HFF-Myc (cell line): ENCODE results near the gene RRP12.
"Not testable (repeated sequence)": the region's sequence is repeated elsewhere in the genome, so short reads cannot be mapped to it uniquely, and the experiment has no call there.

Source experiments
- DNase-seq: peaks from one replicate; pipeline ENCODE4 v3.0.0-alpha.2; 2011; ENCODE audit warnings: low read depth; ENCODE audit errors: extremely low read depth
- H3K4me3 ChIP-seq: replicated peaks from 2 replicates; pipeline ENCODE4 v1.5.1; 2011; ENCODE audit warnings: low read depth, mild to moderate bottlenecking, control low read depth, low read length
- TF ChIP-seq, protein P1 (sequence below): IDR thresholded peaks from 2 replicates; pipeline ENCODE4 v1.5.1; 2012; ENCODE audit warnings: mild to moderate bottlenecking, low read depth, low read length, control low read depth; ENCODE audit errors: missing control alignments

The RRP12 gene

DNA sequence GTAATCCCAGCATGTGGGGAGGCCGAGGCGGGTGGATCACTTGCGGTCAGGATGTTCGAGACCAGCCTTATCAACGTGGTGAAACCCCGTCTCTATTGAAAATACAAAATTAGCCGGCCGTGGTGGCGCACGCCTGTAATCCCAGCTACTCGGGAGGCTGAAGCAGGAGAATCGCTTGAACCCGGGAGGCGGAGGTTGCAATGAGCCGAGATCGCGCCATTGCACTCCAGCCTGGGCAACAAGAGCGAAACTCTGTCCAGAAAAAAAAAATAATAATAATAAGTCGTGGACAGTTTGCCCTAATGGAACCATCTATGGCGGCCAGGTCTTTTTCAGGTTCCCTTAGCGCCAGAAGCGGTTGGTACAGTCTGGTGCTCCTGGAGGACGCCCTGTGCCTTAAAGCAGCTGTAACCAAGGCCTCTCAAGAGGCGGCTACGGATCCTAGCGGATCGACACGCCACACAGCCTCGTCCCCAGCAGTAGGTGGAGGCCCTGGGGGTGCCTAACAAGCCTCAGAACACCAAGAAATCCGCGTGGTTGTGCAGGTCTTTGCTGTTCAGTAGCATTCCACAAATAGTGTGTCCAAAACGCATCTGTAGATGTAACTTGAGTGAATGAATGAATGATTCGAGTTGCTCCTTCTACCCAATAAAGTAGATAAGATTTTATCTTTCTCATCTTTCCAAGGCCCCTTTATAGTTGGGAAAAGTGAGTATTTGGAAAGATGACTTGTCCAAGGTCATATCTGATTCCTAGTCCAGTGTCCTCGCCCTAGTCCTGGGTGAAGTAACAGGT is 25.8 kb upstream of the RRP12 start:
- no peak for DNase-seq
- H3K4me3 ChIP-seq, result peak overlapping the region; percentile 65

DNA sequence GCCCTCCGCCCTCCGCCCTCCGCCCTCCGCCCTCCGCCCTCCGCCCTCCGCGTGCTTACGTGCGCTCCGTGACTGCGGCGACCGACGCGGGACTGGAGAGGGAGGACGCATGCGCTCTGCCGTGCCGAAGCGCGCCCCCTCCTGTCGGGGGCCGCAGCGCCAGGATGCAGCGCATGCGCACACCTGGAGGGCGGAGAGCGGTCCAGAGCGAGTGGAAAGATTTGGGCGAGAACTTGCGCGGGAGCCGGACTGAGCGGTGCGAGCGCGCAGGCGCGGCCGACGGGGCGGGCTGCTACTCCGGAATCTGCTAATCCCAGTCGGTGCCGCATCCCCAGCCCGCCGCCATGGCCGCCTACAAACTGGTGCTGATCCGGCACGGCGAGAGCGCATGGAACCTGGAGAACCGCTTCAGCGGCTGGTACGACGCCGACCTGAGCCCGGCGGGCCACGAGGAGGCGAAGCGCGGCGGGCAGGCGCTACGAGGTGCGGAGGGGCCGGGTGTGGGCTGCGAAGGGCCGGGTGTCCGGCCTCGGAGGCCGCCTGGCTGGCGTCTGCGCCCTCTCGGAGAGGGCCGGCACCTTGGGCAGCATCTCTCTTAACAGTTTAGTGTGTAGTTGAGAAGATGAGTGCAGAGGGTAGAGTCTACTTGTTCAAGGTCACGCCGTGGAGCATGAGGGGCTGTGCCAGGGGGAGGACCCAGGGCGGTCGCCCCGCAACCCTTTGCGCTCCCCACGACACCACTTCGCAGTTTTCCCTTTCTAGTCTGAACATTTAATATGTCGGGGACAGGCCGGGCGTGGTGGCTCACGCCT is 25.0 kb upstream of the RRP12 start, which contains the start of gene PGAM1:
TSS of gene PGAM1 (plus strand) at position 228 of the 812 bp plus-strand sequence. CDS start at position 345, 117 bp downstream.
- TF ChIP-seq, protein P1, sequence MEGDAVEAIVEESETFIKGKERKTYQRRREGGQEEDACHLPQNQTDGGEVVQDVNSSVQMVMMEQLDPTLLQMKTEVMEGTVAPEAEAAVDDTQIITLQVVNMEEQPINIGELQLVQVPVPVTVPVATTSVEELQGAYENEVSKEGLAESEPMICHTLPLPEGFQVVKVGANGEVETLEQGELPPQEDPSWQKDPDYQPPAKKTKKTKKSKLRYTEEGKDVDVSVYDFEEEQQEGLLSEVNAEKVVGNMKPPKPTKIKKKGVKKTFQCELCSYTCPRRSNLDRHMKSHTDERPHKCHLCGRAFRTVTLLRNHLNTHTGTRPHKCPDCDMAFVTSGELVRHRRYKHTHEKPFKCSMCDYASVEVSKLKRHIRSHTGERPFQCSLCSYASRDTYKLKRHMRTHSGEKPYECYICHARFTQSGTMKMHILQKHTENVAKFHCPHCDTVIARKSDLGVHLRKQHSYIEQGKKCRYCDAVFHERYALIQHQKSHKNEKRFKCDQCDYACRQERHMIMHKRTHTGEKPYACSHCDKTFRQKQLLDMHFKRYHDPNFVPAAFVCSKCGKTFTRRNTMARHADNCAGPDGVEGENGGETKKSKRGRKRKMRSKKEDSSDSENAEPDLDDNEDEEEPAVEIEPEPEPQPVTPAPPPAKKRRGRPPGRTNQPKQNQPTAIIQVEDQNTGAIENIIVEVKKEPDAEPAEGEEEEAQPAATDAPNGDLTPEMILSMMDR, result peak; percentile 69
- DNase-seq, result peak; percentile 91
- peak within 1 kb of the TSS; percentile 65 for H3K4me3 ChIP-seq

More for the DNA sequence above, 25.8 kb upstream of the RRP12 start:
- TF ChIP-seq, protein P1, result no peak

DNA sequence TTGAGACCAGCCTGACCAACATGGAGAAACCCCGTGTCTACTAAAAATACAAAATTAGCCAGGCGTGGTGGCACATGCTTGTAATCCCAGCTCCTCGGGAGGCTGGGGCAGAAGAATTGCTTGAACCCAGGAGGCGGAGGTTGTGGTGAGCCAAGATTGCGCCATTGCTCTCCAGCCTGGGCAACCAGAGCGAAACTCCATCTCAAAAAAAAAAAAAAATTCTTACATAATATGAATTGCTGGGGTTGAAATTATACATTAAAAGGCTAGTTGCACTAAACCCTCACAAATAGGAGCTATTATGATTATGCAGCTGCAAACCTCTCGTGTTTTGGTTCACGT is 22.6 kb upstream of the RRP12 start:
- not testable (repeated sequence) for H3K4me3 ChIP-seq, DNase-seq

DNA sequence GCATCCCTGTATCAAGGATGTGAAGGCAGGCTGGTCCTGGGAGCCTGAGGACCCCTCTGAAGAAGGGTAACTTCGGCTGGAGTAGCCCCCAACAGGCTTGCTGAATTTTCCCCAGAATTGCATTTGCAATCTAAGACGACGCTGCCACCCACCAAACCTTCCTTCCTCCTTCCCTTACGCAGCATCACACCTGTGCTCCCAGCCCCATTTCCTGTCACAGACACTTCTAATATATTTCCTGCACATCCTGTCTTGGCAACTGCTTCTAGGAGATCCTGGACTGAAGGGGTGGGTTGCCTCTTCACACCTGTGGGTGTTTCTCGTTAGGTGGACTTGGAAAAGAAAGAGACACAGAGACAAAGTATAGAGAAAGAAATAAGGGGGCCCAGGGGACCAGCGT is 15.4 kb upstream of the RRP12 start:
- TF ChIP-seq, protein P1, result no peak
- H3K4me3 ChIP-seq, result no peak overlapping the region
- DNase-seq, result no peak

DNA sequence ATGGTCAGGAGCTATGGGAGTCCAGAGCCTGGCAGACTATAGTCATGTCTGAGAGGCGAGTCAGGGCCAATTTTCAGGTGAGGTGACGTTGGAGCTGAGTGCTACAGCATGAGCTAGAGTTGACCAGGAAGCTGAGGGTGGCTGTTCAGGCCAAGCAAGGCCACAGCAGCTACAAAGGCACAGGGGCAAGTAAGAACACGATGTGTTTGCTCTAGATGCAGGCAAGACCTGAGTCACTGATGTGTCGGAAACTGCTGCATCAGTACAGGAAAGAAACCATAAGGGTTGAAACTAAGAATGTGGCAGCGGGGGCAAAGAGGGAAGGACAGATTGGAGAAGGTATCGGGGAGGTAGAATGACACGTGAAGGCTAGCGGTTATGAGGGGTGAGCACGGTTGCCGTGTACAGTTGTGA is 11.8 kb upstream of the RRP12 start:
- TF ChIP-seq, protein P1, result no peak
- H3K4me3 ChIP-seq, result no peak overlapping the region
- no peak for DNase-seq

DNA sequence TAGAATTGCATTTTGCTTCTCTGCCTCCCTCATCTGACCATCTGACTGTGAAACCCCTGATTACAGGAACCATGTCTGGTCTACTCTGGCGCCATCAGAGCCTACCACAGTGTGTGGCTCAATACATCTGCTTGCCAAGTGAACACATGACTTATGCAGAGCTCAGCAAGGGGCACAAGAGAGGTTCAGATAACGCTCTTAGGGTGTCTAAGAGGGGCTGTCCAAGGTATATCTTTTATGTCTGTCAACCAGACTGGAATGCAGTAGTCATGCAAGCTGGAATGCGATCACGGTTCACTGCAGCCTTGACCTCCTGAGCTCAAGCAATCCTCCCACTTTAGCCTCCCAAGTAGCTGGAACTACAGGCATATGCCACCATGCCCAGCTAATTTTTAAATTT is 10.3 kb upstream of the RRP12 start:
- no peak for DNase-seq
- H3K4me3 ChIP-seq, result no peak overlapping the region
- TF ChIP-seq, protein P1, result no peak

DNA sequence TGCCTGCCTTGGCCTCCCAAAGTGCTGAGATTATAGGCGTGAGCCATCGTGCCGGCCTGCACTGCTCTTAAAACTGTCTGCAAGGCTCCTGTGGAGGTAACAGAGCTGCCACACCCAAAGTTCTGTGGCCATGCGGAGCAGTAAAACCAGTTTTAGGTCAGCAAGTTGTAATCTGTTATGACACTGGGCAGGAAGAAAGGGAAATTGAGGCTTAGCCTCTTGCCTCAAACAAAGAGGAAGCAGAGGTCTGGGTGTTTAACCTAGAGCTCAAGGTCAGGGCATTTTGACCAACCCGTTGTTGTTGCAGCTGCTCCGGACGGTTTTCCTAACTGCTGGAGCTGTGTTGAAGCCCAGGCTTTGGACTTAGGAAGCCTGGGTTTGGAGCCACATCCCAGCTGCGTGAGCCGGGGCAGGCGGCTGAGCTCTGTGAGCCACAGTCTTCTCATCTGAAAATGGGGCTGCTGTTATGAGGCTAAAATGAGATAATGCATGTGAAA is 7.4 kb upstream of the RRP12 start:
- H3K4me3 ChIP-seq, result no peak overlapping the region
- no peak for DNase-seq
- TF ChIP-seq, protein P1, result no peak
